MCF 10A (cell line): ENCODE measurements around the gene FAHD2A. TPM values are rescaled to one million over a fixed set of nuclear protein-coding genes. Genes with fewer than 3 reads are reported as not detected.
"Not testable (repeated sequence)": the region's sequence is repeated elsewhere in the genome, so short reads cannot be mapped to it uniquely, and the experiment has no call there.

Experiments
- BruUV-seq: library from RNA; stranded (reverse); fragments of 400-500 nt; replicated peaks from 2 replicates; lab custom pipeline; 2021; lab: Mats Ljungman, UMichigan
- CTCF ChIA-PET: fragments of 300-600 bp; sonication (Branson Sonifier 250); formaldehyde crosslinking; extraction: SDS; loops from one replicate; lab custom pipeline; 2021; ENCODE audit warnings: antibody characterized with exemption, inconsistent platforms; lab: Yijun Ruan, JAX
- POLR2A ChIA-PET: fragments of 300-600, 350-650 bp; sonication (Branson Sonifier 250); formaldehyde crosslinking; extraction: SDS; loops from one replicate; lab custom pipeline; 2020; ENCODE audit warnings: antibody characterized with exemption, inconsistent platforms; lab: Yijun Ruan, JAX
- DNase-seq: peaks from one replicate; pipeline ENCODE4 v3.0.0-alpha.2; 2018; ENCODE audit not compliant: unreplicated experiment
- H3K27ac Mint-ChIP-seq: one replicate; pipeline ENCODE4 v1.8.0; 2022; ENCODE audit warnings: mild to moderate bottlenecking, low read depth, mixed read lengths; ENCODE audit not compliant: unreplicated experiment
- H3K27me3 Mint-ChIP-seq: one replicate; pipeline ENCODE4 v1.8.0; 2022; ENCODE audit warnings: mixed read lengths; ENCODE audit not compliant: insufficient read depth, unreplicated experiment
- H3K36me3 Mint-ChIP-seq: one replicate; pipeline ENCODE4 v1.8.0; 2022; ENCODE audit warnings: mild to moderate bottlenecking, moderate library complexity, mixed read lengths; ENCODE audit not compliant: insufficient read depth, unreplicated experiment
- H3K4me1 Mint-ChIP-seq: one replicate; pipeline ENCODE4 v1.8.0; 2022; ENCODE audit warnings: mixed read lengths; ENCODE audit not compliant: insufficient read depth, unreplicated experiment
- H3K4me3 Mint-ChIP-seq: one replicate; pipeline ENCODE4 v1.8.0; 2022; ENCODE audit warnings: mild to moderate bottlenecking, moderate library complexity, mixed read lengths; ENCODE audit not compliant: unreplicated experiment
- H3K9me3 Mint-ChIP-seq: one replicate; pipeline ENCODE4 v1.8.0; 2022; ENCODE audit warnings: mixed read lengths; ENCODE audit not compliant: unreplicated experiment
- intact Hi-C: fragments of 100-400 bp; cut with micrococcal nuclease; formaldehyde crosslinking; loops from 2 replicates; pipeline ENCODE4 v1.14.1; 2022
- total RNA-seq: library from RNA; stranded (reverse); gene quantifications from 2 replicates; pipeline ENCODE4 v1.2.3, GENCODE V29; 2022
- TF ChIP-seq, protein P1 (sequence below): fragments of 200-600 bp; IDR thresholded peaks from one replicate; pipeline ENCODE4 v1.8.0; 2022; ENCODE audit warnings: antibody characterized with exemption, mild to moderate bottlenecking; ENCODE audit not compliant: unreplicated experiment

Gene FAHD2A
- total RNA-seq, 1 experiment from 2014 or later = 24.1 TPM

DNA sequence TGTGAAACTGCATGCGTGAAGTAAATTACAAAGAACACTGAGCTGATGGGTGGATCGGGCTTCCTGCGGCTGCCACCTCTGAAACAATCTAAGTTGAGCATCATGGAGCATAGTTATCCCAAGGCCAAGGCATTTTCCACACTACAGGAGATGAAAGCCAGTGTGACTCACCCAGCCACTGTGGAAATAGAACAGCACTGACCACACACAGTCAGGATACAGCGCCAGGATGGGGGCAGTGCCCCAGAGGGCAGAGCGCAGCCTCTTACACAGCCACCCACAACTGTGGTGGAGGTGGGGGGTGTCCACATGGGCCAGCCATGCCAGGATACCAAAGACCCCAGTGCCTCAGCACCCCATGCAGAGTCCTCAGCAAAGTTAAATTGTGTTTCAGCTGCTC, 8.7 kb downstream of the FAHD2A start:
- peaks cover 17% of the 10 kb centered on the region for H3K36me3 Mint-ChIP-seq
- H3K9me3 Mint-ChIP-seq, H3K27ac Mint-ChIP-seq, DNase-seq, H3K4me3 Mint-ChIP-seq, BruUV-seq, POLR2A ChIA-PET, H3K27me3 Mint-ChIP-seq, H3K4me1 Mint-ChIP-seq: not testable (repeated sequence)
- intact Hi-C loops = loop anchor here (2.0 kb wide), 1 partner anchor 318 kb away; no protein-coding TSS in a partner anchor
- CTCF ChIA-PET = interaction anchor here (1.4 kb wide), 1 partner anchor 8 kb away, joined by 4 read pairs; the partner anchor contains the start of gene FAHD2A

DNA sequence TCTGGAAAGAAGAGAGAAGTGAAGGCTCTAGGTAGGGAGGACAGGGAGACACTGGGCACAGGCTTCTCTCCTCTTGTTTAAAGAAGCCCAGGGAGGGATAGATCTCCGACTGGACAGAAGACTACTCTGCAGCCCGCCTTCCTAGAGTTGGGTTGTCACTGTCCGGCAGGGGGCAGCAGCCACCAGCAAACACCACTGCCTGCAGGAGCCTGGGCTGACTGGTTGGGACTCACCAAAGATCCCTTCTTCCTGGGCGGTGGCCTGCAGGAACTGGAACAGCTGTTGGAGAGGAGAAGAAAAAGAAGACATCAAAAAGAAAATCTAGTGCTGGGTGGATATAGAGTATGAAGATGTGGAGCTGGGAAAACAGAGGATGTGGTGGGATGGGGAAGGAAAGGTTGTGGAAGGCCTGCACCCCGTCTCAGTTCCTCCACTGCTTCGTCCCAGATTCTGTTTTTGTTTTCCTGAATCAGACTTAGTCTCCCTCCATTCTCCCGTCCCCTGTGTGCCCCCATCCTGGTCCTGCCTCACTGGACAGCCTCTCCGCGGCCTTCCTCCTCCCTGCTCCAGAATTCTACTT, 11.6 kb downstream of the FAHD2A start:
- peak; percentile 71 for DNase-seq
- POLR2A ChIA-PET, H3K27ac Mint-ChIP-seq, H3K36me3 Mint-ChIP-seq, H3K4me1 Mint-ChIP-seq, BruUV-seq, H3K27me3 Mint-ChIP-seq, H3K9me3 Mint-ChIP-seq, H3K4me3 Mint-ChIP-seq: not testable (repeated sequence)
- TF ChIP-seq, protein P1, sequence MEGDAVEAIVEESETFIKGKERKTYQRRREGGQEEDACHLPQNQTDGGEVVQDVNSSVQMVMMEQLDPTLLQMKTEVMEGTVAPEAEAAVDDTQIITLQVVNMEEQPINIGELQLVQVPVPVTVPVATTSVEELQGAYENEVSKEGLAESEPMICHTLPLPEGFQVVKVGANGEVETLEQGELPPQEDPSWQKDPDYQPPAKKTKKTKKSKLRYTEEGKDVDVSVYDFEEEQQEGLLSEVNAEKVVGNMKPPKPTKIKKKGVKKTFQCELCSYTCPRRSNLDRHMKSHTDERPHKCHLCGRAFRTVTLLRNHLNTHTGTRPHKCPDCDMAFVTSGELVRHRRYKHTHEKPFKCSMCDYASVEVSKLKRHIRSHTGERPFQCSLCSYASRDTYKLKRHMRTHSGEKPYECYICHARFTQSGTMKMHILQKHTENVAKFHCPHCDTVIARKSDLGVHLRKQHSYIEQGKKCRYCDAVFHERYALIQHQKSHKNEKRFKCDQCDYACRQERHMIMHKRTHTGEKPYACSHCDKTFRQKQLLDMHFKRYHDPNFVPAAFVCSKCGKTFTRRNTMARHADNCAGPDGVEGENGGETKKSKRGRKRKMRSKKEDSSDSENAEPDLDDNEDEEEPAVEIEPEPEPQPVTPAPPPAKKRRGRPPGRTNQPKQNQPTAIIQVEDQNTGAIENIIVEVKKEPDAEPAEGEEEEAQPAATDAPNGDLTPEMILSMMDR = peak; percentile 77
- intact Hi-C loops = loop anchor here (1.0 kb wide), 1 partner anchor 315 kb away; no protein-coding TSS in a partner anchor
- CTCF ChIA-PET = interaction anchor here (0.5 to 1.9 kb wide), 12 partner anchors 10 to 321 kb away, joined by 3 to 7 read pairs (median 3); partner anchors contain the start of gene FAHD2A

DNA sequence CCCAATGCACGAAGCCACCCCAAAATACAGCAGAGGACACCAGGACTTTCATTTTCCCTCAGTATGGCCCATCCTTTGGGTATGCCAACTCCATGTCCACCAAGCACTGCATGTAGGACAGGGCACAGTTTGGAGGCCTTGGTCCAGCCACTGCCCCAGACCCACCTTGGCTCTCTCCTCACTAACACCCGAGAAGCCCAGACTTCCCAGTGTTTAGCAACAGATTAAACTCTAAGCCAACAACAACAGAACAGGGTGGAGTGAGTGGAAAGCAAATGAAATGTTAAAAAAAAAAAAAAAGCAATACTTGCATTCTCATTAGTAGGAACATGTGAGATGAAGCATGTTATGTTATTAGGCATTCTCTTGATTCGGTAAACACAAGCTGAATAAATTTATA, 12.6 kb downstream of the FAHD2A start:
- H3K4me3 Mint-ChIP-seq, DNase-seq, H3K36me3 Mint-ChIP-seq, H3K27me3 Mint-ChIP-seq, H3K27ac Mint-ChIP-seq, intact Hi-C loops, BruUV-seq, H3K9me3 Mint-ChIP-seq: not testable (repeated sequence)
- ChIA-PET POLR2A (interaction anchor here (0.7 kb wide), 1 partner anchor 70 kb away, joined by 3 read pairs; no protein-coding TSS in a partner anchor), CTCF (interaction anchor here (0.7 to 1.9 kb wide), 2 partner anchors 74 to 320 kb away, joined by 4 to 6 read pairs; no protein-coding TSS in a partner anchor)
- H3K4me1 Mint-ChIP-seq = peaks cover 12% of the 10 kb centered on the region

DNA sequence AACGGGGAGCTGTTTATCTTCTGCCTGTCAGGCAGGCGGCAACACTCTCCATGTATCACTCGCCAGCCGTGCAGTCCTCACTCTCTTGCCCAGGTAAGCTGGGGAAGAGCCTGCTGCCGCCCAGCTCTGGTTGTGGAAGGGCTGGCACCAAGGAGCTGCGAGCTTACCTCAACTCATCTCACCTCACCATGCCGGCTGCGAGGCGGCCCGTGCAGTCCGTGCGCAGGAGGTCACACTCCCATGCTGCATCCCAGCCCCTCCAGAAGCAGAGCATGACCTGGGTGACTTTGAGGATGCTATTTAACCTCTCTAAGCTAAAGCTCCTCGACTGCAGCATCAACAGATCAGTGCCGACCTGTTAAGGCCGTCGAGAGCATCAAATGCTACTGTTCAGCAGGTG, 13.1 kb downstream of the FAHD2A start:
- H3K36me3 Mint-ChIP-seq, intact Hi-C loops, DNase-seq, H3K27me3 Mint-ChIP-seq, H3K27ac Mint-ChIP-seq, H3K9me3 Mint-ChIP-seq, BruUV-seq, POLR2A ChIA-PET, H3K4me3 Mint-ChIP-seq: not testable (repeated sequence)
- peaks cover 12% of the 10 kb centered on the region for H3K4me1 Mint-ChIP-seq
- CTCF ChIA-PET = interaction anchor here (1.1 kb wide), 1 partner anchor 14 kb away, joined by 3 read pairs; no protein-coding TSS in a partner anchor

DNA sequence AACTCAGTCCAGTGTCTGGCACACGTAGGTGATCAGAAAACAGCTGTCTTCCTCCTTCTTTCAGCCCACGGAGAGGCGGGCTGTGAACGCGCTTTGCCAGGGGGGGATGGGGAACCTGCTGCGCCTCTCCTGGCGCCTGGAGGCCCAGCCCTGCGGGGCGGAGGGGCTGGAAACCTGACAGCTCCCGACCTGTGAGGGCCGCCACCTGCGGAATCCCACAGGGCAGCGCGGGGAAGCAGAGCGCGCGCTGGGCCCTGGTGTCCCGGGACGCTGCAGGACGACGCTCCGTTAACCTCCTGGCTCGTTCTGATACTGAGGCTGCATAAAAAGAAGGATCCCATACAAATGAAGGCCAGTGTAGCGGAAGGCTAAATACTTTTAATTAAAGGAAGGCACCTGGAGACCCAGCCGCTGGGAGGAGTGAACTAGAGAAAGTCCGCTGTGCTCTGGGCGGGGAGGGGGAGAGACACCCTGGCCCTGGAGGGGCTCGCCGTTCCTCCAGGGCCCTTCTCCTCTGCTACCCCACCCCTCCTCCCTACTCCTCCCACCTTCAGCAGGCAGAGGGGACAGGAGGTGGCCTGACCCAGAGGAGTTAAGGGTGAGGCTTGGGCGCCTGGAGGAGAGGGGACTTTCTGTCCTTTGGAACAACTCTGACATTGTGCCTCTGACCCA, 24.8 kb downstream of the FAHD2A start:
- POLR2A ChIA-PET, H3K9me3 Mint-ChIP-seq, intact Hi-C loops, BruUV-seq, DNase-seq, H3K4me3 Mint-ChIP-seq, H3K27ac Mint-ChIP-seq, H3K4me1 Mint-ChIP-seq, H3K36me3 Mint-ChIP-seq, CTCF ChIA-PET: not testable (repeated sequence)
- peaks cover 11% of the 10 kb centered on the region for H3K27me3 Mint-ChIP-seq

DNA sequence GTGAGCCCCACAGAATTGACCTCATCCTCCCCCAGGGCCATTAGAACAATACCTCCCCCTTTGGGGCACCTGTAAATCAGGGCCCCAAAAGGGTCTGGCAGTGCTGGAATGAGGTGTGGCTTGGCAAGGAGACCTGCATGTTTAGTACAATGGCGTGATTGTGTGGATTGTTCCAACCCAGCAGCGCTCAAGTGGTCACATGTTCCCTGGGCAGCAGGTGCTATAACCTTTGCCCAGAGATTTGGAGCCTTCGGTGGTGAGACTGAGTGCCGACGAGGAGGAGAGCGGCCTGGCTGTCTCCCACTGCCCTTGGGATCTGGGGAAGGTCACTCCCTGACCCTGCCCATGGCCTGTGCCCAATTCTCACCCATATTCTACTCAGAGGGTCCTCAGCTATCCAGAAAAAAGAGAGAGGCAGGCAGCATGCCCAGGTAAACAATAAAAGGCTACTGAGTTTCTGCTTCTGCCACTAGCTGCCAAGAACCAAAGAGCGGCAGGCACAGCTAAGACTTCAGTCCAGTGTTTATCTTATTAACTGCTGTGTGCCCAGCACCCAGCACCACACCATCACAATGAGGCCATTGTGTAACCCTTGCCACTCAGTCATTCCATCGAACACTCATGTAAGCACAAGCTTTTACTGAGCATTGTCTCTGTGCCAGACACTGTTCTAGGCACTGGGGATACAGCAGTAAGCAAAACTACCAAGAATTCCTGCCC, 27.4 kb downstream of the FAHD2A start:
- intact Hi-C loops, DNase-seq, H3K27me3 Mint-ChIP-seq, H3K36me3 Mint-ChIP-seq, CTCF ChIA-PET, H3K4me1 Mint-ChIP-seq, H3K9me3 Mint-ChIP-seq, H3K27ac Mint-ChIP-seq, BruUV-seq, POLR2A ChIA-PET, H3K4me3 Mint-ChIP-seq: not testable (repeated sequence)

DNA sequence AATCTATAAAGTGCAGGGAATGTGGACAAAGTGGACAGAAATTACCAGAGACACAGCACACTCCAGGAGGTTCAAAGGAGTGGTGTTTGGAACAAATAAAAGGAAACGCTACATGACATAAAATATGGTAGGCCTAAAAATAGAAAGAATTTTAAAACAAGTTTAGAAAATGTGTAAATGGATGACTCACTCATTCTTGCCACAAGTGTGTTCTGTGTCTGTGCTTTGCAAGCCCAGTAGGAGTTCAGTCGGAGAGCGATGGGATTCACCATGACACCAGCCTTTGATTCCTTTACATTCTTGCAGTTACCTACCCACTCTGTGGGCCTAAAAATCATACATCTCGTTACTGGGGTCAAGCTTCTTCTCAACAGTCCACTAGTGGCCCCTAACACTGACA, 30.9 kb downstream of the FAHD2A start:
- POLR2A ChIA-PET = not testable (repeated sequence)

DNA sequence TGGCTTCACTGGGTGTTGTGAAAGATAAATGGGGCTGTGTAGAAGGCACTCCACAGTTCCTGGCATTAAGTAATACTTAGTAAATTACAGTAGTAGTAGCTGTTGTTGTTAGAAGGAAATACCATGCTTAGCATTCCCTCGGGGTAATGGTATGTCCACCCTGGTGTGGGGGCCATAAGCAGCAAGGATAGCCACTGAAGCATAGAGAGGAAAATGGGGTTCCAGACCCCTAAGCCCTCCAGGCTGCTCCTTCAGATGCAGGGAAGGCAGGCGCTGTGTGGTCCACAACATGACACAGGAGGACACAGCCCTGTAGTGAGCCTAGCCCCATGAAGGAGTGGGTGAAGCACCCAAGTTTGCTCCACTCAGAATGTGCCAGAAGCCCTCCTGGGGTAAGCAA, 31.5 kb downstream of the FAHD2A start:
- intact Hi-C loops, H3K4me1 Mint-ChIP-seq, H3K4me3 Mint-ChIP-seq, CTCF ChIA-PET, H3K27ac Mint-ChIP-seq, H3K9me3 Mint-ChIP-seq, DNase-seq, BruUV-seq, POLR2A ChIA-PET, H3K36me3 Mint-ChIP-seq, H3K27me3 Mint-ChIP-seq: not testable (repeated sequence)

More for the DNA sequence above, 30.9 kb downstream of the FAHD2A start:
- H3K9me3 Mint-ChIP-seq, CTCF ChIA-PET, H3K36me3 Mint-ChIP-seq, H3K27ac Mint-ChIP-seq, BruUV-seq, DNase-seq, H3K4me3 Mint-ChIP-seq, H3K27me3 Mint-ChIP-seq, intact Hi-C loops, H3K4me1 Mint-ChIP-seq: not testable (repeated sequence)
